Measurements from ENCODE around the gene NPBWR2.
"Not testable (repeated sequence)": the region's sequence is repeated elsewhere in the genome, so short reads cannot be mapped to it uniquely, and the experiment has no call there.

DNA sequence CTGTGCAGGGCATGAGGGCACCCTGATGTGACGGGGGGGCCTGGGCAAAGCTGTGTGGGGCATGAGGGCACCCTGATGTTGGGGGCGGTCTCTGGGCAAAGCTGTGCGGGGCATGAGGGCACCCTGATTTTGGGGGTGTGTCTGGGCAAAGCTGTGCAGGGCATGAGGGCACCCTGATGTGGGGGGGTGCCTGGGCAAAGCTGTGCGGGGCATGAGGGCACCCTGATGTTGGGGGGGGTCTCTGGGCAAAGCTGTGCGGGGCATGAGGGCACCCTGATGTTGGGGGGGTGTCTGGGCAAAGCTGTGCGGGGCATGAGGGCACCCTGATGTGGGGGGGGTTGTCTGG is 10.0 kb upstream of the NPBWR2 start:
- TF ChIP-seq POLR2A (IDR thresholded peaks at IDR 0.05; ENCODE audit: low read length); GATA1 (IDR thresholded peaks at IDR 0.05; ENCODE audit: low read depth, low read length): not testable (repeated sequence)
